ENCODE results near the gene DENND11.

DNA sequence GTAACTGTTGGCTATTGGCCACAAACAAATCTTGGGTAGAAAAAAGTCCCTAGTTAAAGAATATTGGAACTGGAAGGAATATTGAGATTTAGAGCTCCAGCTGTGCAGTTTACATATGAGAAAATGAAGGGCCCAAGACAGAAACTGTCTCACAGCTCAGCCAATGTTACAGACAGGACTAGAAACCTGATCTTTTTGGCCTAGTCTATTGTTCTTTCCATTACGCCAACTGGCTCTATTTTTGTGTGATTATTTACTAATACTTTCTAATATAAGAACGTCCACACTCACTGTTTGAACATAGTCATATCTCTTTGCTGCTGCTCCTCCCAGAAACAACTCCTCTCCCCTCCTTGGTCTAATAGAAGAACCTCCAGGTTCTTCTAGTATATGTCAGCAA, 7.4 kb upstream of the DENND11 start:
- TF ChIP-seq CTCF (IDR thresholded peaks at IDR 0.05; ENCODE audit: extremely low read depth in 1 of 2, insufficient read depth in 1 of 2, low read depth in 1 of 2, low read length in 2 of 2) (no peak), POLR2AphosphoS5 (IDR thresholded peaks at IDR 0.05; ENCODE audit: insufficient read depth, low read depth, low read length) (no peak), JUN (IDR thresholded peaks at IDR 0.05; ENCODE audit: borderline replicate concordance, insufficient read depth, insufficient read length, low read depth) (no peak), POLR2A (IDR thresholded peaks at IDR 0.05; ENCODE audit: low read depth, low read length) (no peak), EZH2 (IDR thresholded peaks at IDR 0.05; ENCODE audit: borderline replicate concordance, low read depth, low read length, severe bottlenecking) (no peak), FOS (IDR thresholded peaks at IDR 0.05; ENCODE audit: borderline replicate concordance, insufficient read depth, low read length) (no peak)
- TF ChIP-seq, protein P1, sequence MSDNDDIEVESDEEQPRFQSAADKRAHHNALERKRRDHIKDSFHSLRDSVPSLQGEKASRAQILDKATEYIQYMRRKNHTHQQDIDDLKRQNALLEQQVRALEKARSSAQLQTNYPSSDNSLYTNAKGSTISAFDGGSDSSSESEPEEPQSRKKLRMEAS (IDR thresholded peaks at IDR 0.05; ENCODE audit: insufficient read depth, insufficient read length): no peak
